ENCODE results near the gene ARFIP2. TPM values are rescaled to one million over a fixed set of nuclear protein-coding genes. Genes with fewer than 3 reads are reported as not detected.

Gene ARFIP2
- total RNA-seq, 5 donors from 2014 or later (not counting 1 experiment from before 2014, with no cell fraction given) = 47.3 to 61.9 (median 50.0) TPM

- no peaks in the 10 kb centered on the region for H3K27me3 ChIP-seq (replicated peaks in 1 of 2; ENCODE audit: control insufficient read depth in 2 of 2, extremely low read depth in 1 of 2, insufficient read depth in 2 of 2, low read length in 1 of 2)
- POLR2A ChIA-PET = interaction anchor here in 1 of 2 donors (1.1 kb wide), 1 partner anchor 47 kb away, joined by 3 read pairs; the partner anchor contains the start of gene SMPD1
- Mint-ChIP-seq H3K9me3 (no peaks in the 10 kb centered on the region), H3K36me3 (no peaks in the 10 kb centered on the region), H3K27me3 (no peaks in the 10 kb centered on the region), H3K4me1 (peaks cover 2 to 12% (median 3%) of the 10 kb centered on the region in 3 donors), H3K27ac (no peak overlapping the region), H3K4me3 (no peak overlapping the region)
- DNase-seq (no peak), ATAC-seq (replicated peaks in 1 of 4) (no peak)
- CTCF ChIA-PET = interaction anchor here (0.6 to 5.1 kb wide), 5 partner anchors 18 to 64 kb away, joined by 3 to 61 read pairs (median 3); partner anchors contain the start of gene APBB1 (in 1 of the 2)
- H3K4me3 ChIP-seq (ENCODE audit: control insufficient read depth in 1 of 2, extremely low read depth in 1 of 2, low read length in 1 of 2) = no peak overlapping the region
- 96% methylated on average over 8 of the region's 12 CpGs for WGBS (ENCODE audit: insufficient coverage)
- peaks cover 21 to 25% of the 10 kb centered on the region in 2 experiments for H3K4me1 ChIP-seq (ENCODE audit: control insufficient read depth in 1 of 2, extremely low read depth in 1 of 2, insufficient read depth in 2 of 2, low read length in 2 of 2)
- H3K36me3 ChIP-seq (ENCODE audit: control insufficient read depth in 2 of 2, extremely low read depth in 1 of 2, insufficient read depth in 1 of 2, low read length in 1 of 2) = no peaks in the 10 kb centered on the region
- no peaks in the 10 kb centered on the region for H3K9me3 ChIP-seq
- H3K27ac ChIP-seq (ENCODE audit: low read length) = no peak overlapping the region
Measured at GRCh38 chr11:6437423-6437822, 43.7 kb downstream of the ARFIP2 start.

GRCh38 chr11:6433998-6434660, 47.0 kb downstream of the ARFIP2 start:
- ChIA-PET POLR2A (no interaction called here), CTCF (no interaction called here)
- ATAC-seq (replicated peaks in 1 of 4) (no peak), DNase-seq (no peak)
- Histone ChIP-seq H3K36me3 (ENCODE audit: control insufficient read depth in 2 of 2, extremely low read depth in 1 of 2, insufficient read depth in 1 of 2, low read length in 1 of 2) (peaks cover 0 to 3% of the 10 kb centered on the region in 2 donors), H3K9me3 (no peaks in the 10 kb centered on the region), H3K27ac (ENCODE audit: low read length) (no peak overlapping the region), H3K4me1 (ENCODE audit: control insufficient read depth in 1 of 2, extremely low read depth in 1 of 2, insufficient read depth in 2 of 2, low read length in 2 of 2) (peaks cover 16 to 20% of the 10 kb centered on the region in 2 experiments), H3K27me3 (replicated peaks in 1 of 2; ENCODE audit: control insufficient read depth in 2 of 2, extremely low read depth in 1 of 2, insufficient read depth in 2 of 2, low read length in 1 of 2) (no peaks in the 10 kb centered on the region), H3K4me3 (ENCODE audit: control insufficient read depth in 1 of 2, extremely low read depth in 1 of 2, low read length in 1 of 2) (no peak overlapping the region)
- H3K36me3 Mint-ChIP-seq = no peaks in the 10 kb centered on the region
- no CpG with 5 or more reads among the region's 5 CpGs for WGBS (ENCODE audit: insufficient coverage)
- H3K27ac Mint-ChIP-seq = no peak overlapping the region
- H3K4me3 Mint-ChIP-seq = no peak overlapping the region
- H3K9me3 Mint-ChIP-seq = no peaks in the 10 kb centered on the region
- H3K4me1 Mint-ChIP-seq = peaks cover 0 to 23% (median 2%) of the 10 kb centered on the region in 3 donors
- no peaks in the 10 kb centered on the region for H3K27me3 Mint-ChIP-seq

- Mint-ChIP-seq H3K4me3 (no peak overlapping the region), H3K36me3 (no peaks in the 10 kb centered on the region), H3K27me3 (no peaks in the 10 kb centered on the region), H3K4me1 (peaks cover 0 to 23% (median 2%) of the 10 kb centered on the region in 3 donors), H3K9me3 (no peaks in the 10 kb centered on the region), H3K27ac (no peak overlapping the region)
- no peak for ATAC-seq (replicated peaks in 1 of 4)
- ChIA-PET POLR2A (no interaction called here), CTCF (no interaction called here)
- Histone ChIP-seq H3K27me3 (replicated peaks in 1 of 2; ENCODE audit: control insufficient read depth in 2 of 2, extremely low read depth in 1 of 2, insufficient read depth in 2 of 2, low read length in 1 of 2) (no peaks in the 10 kb centered on the region), H3K4me3 (ENCODE audit: control insufficient read depth in 1 of 2, extremely low read depth in 1 of 2, low read length in 1 of 2) (no peak overlapping the region), H3K27ac (ENCODE audit: low read length) (no peak overlapping the region), H3K36me3 (ENCODE audit: control insufficient read depth in 2 of 2, extremely low read depth in 1 of 2, insufficient read depth in 1 of 2, low read length in 1 of 2) (peaks cover 0 to 3% of the 10 kb centered on the region in 2 donors), H3K4me1 (ENCODE audit: control insufficient read depth in 1 of 2, extremely low read depth in 1 of 2, insufficient read depth in 2 of 2, low read length in 2 of 2) (no peaks in the 10 kb centered on the region), H3K9me3 (no peaks in the 10 kb centered on the region)
- 82% methylated on average over 3 of the region's 3 CpGs for WGBS (ENCODE audit: insufficient coverage)
- DNase-seq = no peak
Measured at GRCh38 chr11:6431861-6432260, 49.3 kb downstream of the ARFIP2 start.

- Mint-ChIP-seq H3K36me3 (no peaks in the 10 kb centered on the region), H3K27ac (no peak overlapping the region), H3K9me3 (no peaks in the 10 kb centered on the region), H3K27me3 (peaks cover 0 to 11% of the 10 kb centered on the region in 2 donors), H3K4me1 (peaks cover 0 to 11% (median 2%) of the 10 kb centered on the region in 3 donors), H3K4me3 (no peak overlapping the region)
- ATAC-seq (replicated peaks in 1 of 4) (no peak), DNase-seq (no peak)
- no peak overlapping the region for H3K4me3 ChIP-seq (ENCODE audit: control insufficient read depth in 1 of 2, extremely low read depth in 1 of 2, low read length in 1 of 2)
- H3K27me3 ChIP-seq (replicated peaks in 1 of 2; ENCODE audit: control insufficient read depth in 2 of 2, extremely low read depth in 1 of 2, insufficient read depth in 2 of 2, low read length in 1 of 2) = no peaks in the 10 kb centered on the region
- peaks cover 0 to 3% of the 10 kb centered on the region in 2 donors for H3K36me3 ChIP-seq (ENCODE audit: control insufficient read depth in 2 of 2, extremely low read depth in 1 of 2, insufficient read depth in 1 of 2, low read length in 1 of 2)
- no peak overlapping the region for H3K27ac ChIP-seq (ENCODE audit: low read length)
- ChIA-PET CTCF (interaction anchor here (0.6 to 1.9 kb wide), 4 partner anchors 13 to 37 kb away, joined by 3 to 13 read pairs (median 5); partner anchors contain the start of genes HPX (in 1 of the 2) and SMPD1 (in 1 of the 2)), POLR2A (interaction anchor here (0.6 to 1.1 kb wide), 6 partner anchors 14 to 63 kb away, joined by 3 to 8 read pairs (median 6); partner anchors contain the start of gene SMPD1 (in 1 of the 2))
- no peaks in the 10 kb centered on the region for H3K9me3 ChIP-seq
- no peaks in the 10 kb centered on the region for H3K4me1 ChIP-seq (ENCODE audit: control insufficient read depth in 1 of 2, extremely low read depth in 1 of 2, insufficient read depth in 2 of 2, low read length in 2 of 2)
Measured at GRCh38 chr11:6427516-6427915, 53.6 kb downstream of the ARFIP2 start.

Other genes starting within 250 kb of the ARFIP2 start
- gene FHIP1B, start 246.7 kb downstream of the ARFIP2 start, total RNA-seq = 10 to 100 TPM; 28.9 to 49.7 (median 45.4) TPM
- gene CNGA4, start 242.2 kb downstream of the ARFIP2 start, total RNA-seq = under 1 TPM; 0.20 to 0.88 (median 0.44) TPM
- not detected for gene CCKBR, start 221.5 kb downstream of the ARFIP2 start, total RNA-seq
- gene CAVIN3, start 160.8 kb downstream of the ARFIP2 start, total RNA-seq = under 1 TPM in 2 of 5 donors, not detected in 3; 0.23 to 0.43 TPM
- 10 to 100 TPM; 33.5 to 58.3 (median 38.3) TPM for gene SMPD1, start 90.9 kb downstream of the ARFIP2 start, total RNA-seq
- gene APBB1, start 62.2 kb downstream of the ARFIP2 start, total RNA-seq = 100 to 1,000 TPM in 3 of 5 donors, 10 to 100 TPM in 2; 71.3 to 152 (median 106) TPM
- gene HPX, start 40.3 kb downstream of the ARFIP2 start, total RNA-seq = 1 to 10 TPM; 1.2 to 5.5 (median 2.5) TPM
- gene TRIM3, start 7.4 kb downstream of the ARFIP2 start, total RNA-seq = 10 to 100 TPM; 16.9 to 29.8 (median 24.1) TPM
- gene TIMM10B, start 170 bp upstream of the ARFIP2 start, total RNA-seq = 10 to 100 TPM; 49.3 to 64.0 (median 57.6) TPM
- 10 to 100 TPM; 44.1 to 52.0 (median 47.8) TPM for gene DNHD1, start 15.9 kb upstream of the ARFIP2 start, total RNA-seq
- 10 to 100 TPM; 24.5 to 35.5 (median 32.2) TPM for gene RRP8, start 122.3 kb upstream of the ARFIP2 start, total RNA-seq
- 100 to 1,000 TPM in 2 of 5 donors, 10 to 100 TPM in 3; 49.3 to 111 (median 99.4) TPM for gene ILK, start 122.4 kb upstream of the ARFIP2 start, total RNA-seq
- gene TAF10, start 130.9 kb upstream of the ARFIP2 start, total RNA-seq = 100 to 1,000 TPM in 4 of 5 donors, 10 to 100 TPM in 1; 99.4 to 152 (median 144) TPM
- gene TPP1, start 138.1 kb upstream of the ARFIP2 start, total RNA-seq = 100 to 1,000 TPM in 3 of 5 donors, 10 to 100 TPM in 2; 67.4 to 168 (median 132) TPM
- 10 to 100 TPM in 3 of 5 donors, 1 to 10 TPM in 2; 4.9 to 14.8 (median 10.4) TPM for gene DCHS1, start 174.5 kb upstream of the ARFIP2 start, total RNA-seq
- gene MRPL17, start 202.0 kb upstream of the ARFIP2 start, total RNA-seq = 10 to 100 TPM; 12.1 to 33.1 (median 30.2) TPM